Loucy (cell line): ENCODE results near the gene PAPPA2.

Experiments used
- H2AFZ ChIP-seq: fragments of 200-600 bp; sonication (generic); 2 replicates; pipeline ENCODE4 v1.6.0; 2016; ENCODE audit warnings: antibody characterized with exemption, mild to moderate bottlenecking, low read length, moderate library complexity
- H3F3A ChIP-seq: fragments of 200-600 bp; 2 replicates; pipeline ENCODE4 v1.6.0; 2016; ENCODE audit warnings: antibody characterized with exemption, low read depth, mild to moderate bottlenecking
- H3K27me3 ChIP-seq: fragments of 200-600 bp; sonication (generic); 2 replicates; pipeline ENCODE4 v1.6.1; 2014; ENCODE audit warnings: low read length, mild to moderate bottlenecking; ENCODE audit not compliant: insufficient read depth, poor library complexity, severe bottlenecking
- H3K36me3 ChIP-seq: fragments of 200-600 bp; sonication (generic); 2 replicates; pipeline ENCODE4 v1.6.1; 2016; ENCODE audit warnings: low read length; ENCODE audit not compliant: insufficient read depth
- H3K4me1 ChIP-seq: fragments of 200-600 bp; sonication (generic); 2 replicates; pipeline ENCODE4 v1.5.1; 2014; ENCODE audit warnings: low read length, mild to moderate bottlenecking; ENCODE audit not compliant: insufficient read depth, poor library complexity, severe bottlenecking
- H3K4me2 ChIP-seq: fragments of 200-600 bp; sonication (generic); 2 replicates; pipeline ENCODE4 v1.6.0; 2014; ENCODE audit warnings: antibody characterized with exemption, low read length, low read depth, mild to moderate bottlenecking; ENCODE audit not compliant: poor library complexity, severe bottlenecking
- H3K4me3 ChIP-seq: fragments of 200-600 bp; sonication (generic); 2 replicates; pipeline ENCODE4 v1.5.1; 2014; ENCODE audit warnings: low read length, mild to moderate bottlenecking, mixed read lengths; ENCODE audit not compliant: poor library complexity, severe bottlenecking
- H3K79me2 ChIP-seq: fragments of 200-600 bp; sonication (generic); 2 replicates; pipeline ENCODE4 v1.6.1; 2014; ENCODE audit warnings: low read length; ENCODE audit not compliant: insufficient read depth
- H3K9ac ChIP-seq: fragments of 200-600 bp; sonication (generic); 2 replicates; pipeline ENCODE4 v1.6.0; 2014; ENCODE audit warnings: mild to moderate bottlenecking, low read depth, low read length, moderate library complexity; ENCODE audit not compliant: poor library complexity, severe bottlenecking
- H3K9me2 ChIP-seq: fragments of 200-600 bp; sonication (generic); replicated peaks from 2 replicates; pipeline ENCODE4 v1.6.1; 2016; ENCODE audit warnings: low read depth, low read length, mixed read lengths
- H3K9me3 ChIP-seq: fragments of 200-600 bp; sonication (generic); 2 replicates; pipeline ENCODE4 v1.6.1; 2014; ENCODE audit warnings: mild to moderate bottlenecking, antibody characterized with exemption, low read length, low read depth; ENCODE audit not compliant: insufficient read depth
- H4K20me1 ChIP-seq: fragments of 200-600 bp; sonication (generic); 2 replicates; pipeline ENCODE4 v1.6.0; 2014; ENCODE audit warnings: antibody characterized with exemption, low read length, mild to moderate bottlenecking; ENCODE audit not compliant: insufficient read depth, poor library complexity, severe bottlenecking
- EZH2phosphoT487 ChIP-seq: fragments of 200-600 bp; IDR thresholded peaks from 2 replicates; pipeline ENCODE4 v1.6.1; 2018; ENCODE audit warnings: antibody characterized with exemption, mild to moderate bottlenecking, moderate library complexity, borderline replicate concordance
- TF ChIP-seq, protein P1 (sequence below): fragments of 200-600 bp; sonication (generic); conservative IDR thresholded peaks from 2 replicates; pipeline ENCODE4 v1.5.1; 2014; ENCODE audit warnings: mild to moderate bottlenecking, antibody characterized with exemption, low read length

PAPPA2 gene

DNA sequence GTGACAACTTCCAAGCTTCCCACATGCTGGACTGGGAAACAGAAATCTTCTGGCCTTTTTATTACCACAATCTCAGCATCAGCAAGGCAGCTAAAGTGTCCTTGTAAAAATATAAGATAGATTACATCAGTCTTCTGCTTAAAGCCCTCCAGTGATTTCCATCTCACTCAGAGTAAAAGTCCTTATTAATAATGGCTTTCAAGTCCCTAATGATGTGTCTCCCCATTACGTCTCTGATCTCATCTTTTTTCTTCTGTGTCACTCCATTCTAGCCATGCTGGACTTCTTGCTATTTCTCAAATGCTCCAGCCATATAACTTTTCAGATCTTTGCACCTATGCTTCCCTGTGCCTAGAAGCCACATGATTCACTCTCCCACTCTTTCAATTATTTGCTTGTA, 22.1 kb downstream of the PAPPA2 start:
- Histone ChIP-seq H3K79me2 (no peaks in the 10 kb centered on the region), H3K27me3 (no peaks in the 10 kb centered on the region)
- no peak for TF ChIP-seq EZH2phosphoT487
- TF ChIP-seq, protein P1, sequence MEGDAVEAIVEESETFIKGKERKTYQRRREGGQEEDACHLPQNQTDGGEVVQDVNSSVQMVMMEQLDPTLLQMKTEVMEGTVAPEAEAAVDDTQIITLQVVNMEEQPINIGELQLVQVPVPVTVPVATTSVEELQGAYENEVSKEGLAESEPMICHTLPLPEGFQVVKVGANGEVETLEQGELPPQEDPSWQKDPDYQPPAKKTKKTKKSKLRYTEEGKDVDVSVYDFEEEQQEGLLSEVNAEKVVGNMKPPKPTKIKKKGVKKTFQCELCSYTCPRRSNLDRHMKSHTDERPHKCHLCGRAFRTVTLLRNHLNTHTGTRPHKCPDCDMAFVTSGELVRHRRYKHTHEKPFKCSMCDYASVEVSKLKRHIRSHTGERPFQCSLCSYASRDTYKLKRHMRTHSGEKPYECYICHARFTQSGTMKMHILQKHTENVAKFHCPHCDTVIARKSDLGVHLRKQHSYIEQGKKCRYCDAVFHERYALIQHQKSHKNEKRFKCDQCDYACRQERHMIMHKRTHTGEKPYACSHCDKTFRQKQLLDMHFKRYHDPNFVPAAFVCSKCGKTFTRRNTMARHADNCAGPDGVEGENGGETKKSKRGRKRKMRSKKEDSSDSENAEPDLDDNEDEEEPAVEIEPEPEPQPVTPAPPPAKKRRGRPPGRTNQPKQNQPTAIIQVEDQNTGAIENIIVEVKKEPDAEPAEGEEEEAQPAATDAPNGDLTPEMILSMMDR: no peak

DNA sequence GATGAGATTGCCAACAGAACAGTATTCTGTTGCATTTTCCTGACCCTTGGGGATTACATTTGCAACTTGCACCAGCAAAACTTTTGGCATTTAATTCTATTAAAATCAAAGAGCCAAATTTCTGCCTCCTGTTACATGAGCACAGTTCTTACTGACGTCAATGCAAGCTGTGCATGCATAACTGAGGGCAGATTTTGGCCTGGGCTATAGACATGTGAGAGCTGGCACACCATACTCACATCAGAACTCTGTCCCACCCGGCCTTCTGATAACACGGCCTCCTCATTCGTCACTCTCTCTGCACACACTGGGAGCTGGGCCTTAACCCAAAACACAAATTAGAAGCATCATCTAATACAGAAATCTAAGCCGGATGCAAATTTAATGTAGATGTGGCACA, 31.5 kb downstream of the PAPPA2 start:
- H3K9me2 ChIP-seq: no peaks in the 10 kb centered on the region
- TF ChIP-seq, protein P1: no peak
- no peak for TF ChIP-seq EZH2phosphoT487
- H3K27me3 ChIP-seq: no peaks in the 10 kb centered on the region
- H2AFZ ChIP-seq: no peak overlapping the region
- no peaks in the 10 kb centered on the region for H3K4me1 ChIP-seq
- H3K4me2 ChIP-seq: no peak overlapping the region
- no peak overlapping the region for H3K9ac ChIP-seq
- no peaks in the 10 kb centered on the region for H3K36me3 ChIP-seq
- H3K9me3 ChIP-seq: no peaks in the 10 kb centered on the region
- no peak overlapping the region for H3K4me3 ChIP-seq
- no peaks in the 10 kb centered on the region for H3K79me2 ChIP-seq
- H3F3A ChIP-seq: no peaks in the 10 kb centered on the region
- H4K20me1 ChIP-seq: no peaks in the 10 kb centered on the region

More for the DNA sequence above, 22.1 kb downstream of the PAPPA2 start:
- no peaks in the 10 kb centered on the region for H3K36me3 ChIP-seq
- H3K4me2 ChIP-seq: no peak overlapping the region
- no peaks in the 10 kb centered on the region for H3F3A ChIP-seq
- H3K4me3 ChIP-seq: no peak overlapping the region
- no peaks in the 10 kb centered on the region for H4K20me1 ChIP-seq
- H3K4me1 ChIP-seq: no peaks in the 10 kb centered on the region
- H3K9ac ChIP-seq: no peak overlapping the region
- no peak overlapping the region for H2AFZ ChIP-seq
- H3K9me3 ChIP-seq: no peaks in the 10 kb centered on the region
- H3K9me2 ChIP-seq: no peaks in the 10 kb centered on the region

GRCh38 chr1:176499671-176500070, 36.7 kb downstream of the PAPPA2 start:
- Histone ChIP-seq H3K4me3 (no peak overlapping the region), H3K9me3 (no peaks in the 10 kb centered on the region)
- no peak for TF ChIP-seq EZH2phosphoT487
- TF ChIP-seq, protein P1: no peak

More at GRCh38 chr1:176499671-176500070, 36.7 kb downstream of the PAPPA2 start:
- H3K36me3 ChIP-seq: no peaks in the 10 kb centered on the region
- no peak overlapping the region for H3K9ac ChIP-seq
- no peaks in the 10 kb centered on the region for H3K9me2 ChIP-seq
- H3K27me3 ChIP-seq: no peaks in the 10 kb centered on the region
- H3K4me2 ChIP-seq: no peak overlapping the region
- H4K20me1 ChIP-seq: no peaks in the 10 kb centered on the region
- no peaks in the 10 kb centered on the region for H3F3A ChIP-seq
- H3K4me1 ChIP-seq: no peaks in the 10 kb centered on the region
- H3K79me2 ChIP-seq: no peaks in the 10 kb centered on the region
- H2AFZ ChIP-seq: no peak overlapping the region
